ENCODE data around the gene SLC16A10.
"Not testable (repeated sequence)": the region's sequence is repeated elsewhere in the genome, so short reads cannot be mapped to it uniquely, and the experiment has no call there.

Gene SLC16A10

GRCh38 chr6:111220383-111221031 lies 133.2 kb downstream of the SLC16A10 start:
- DNase-seq (ENCODE audit: low spot score): no peak

- DNase-seq (ENCODE audit: low spot score): no peak
Observed at GRCh38 chr6:111221804-111222203, 134.5 kb downstream of the SLC16A10 start.

- DNase-seq (ENCODE audit: low spot score): no peak
Observed at GRCh38 chr6:111222341-111222740, 135.0 kb downstream of the SLC16A10 start.

GRCh38 chr6:111228094-111228493 lies 140.8 kb downstream of the SLC16A10 start:
- no peak for DNase-seq (ENCODE audit: low spot score)

- DNase-seq (ENCODE audit: low spot score): no peak
Observed at GRCh38 chr6:111230351-111231089, 143.2 kb downstream of the SLC16A10 start.

- no peak for DNase-seq (ENCODE audit: low spot score)
Observed at GRCh38 chr6:111231090-111231459, 143.8 kb downstream of the SLC16A10 start.

- DNase-seq (ENCODE audit: low spot score): no peak
Observed at GRCh38 chr6:111237852-111238251, 150.5 kb downstream of the SLC16A10 start.

GRCh38 chr6:111238464-111239119 lies 151.3 kb downstream of the SLC16A10 start:
- no peak for DNase-seq (ENCODE audit: low spot score)

- DNase-seq (ENCODE audit: low spot score): no peak
Observed at GRCh38 chr6:111239461-111239860, 152.2 kb downstream of the SLC16A10 start.

GRCh38 chr6:111242452-111242851 lies 155.1 kb downstream of the SLC16A10 start:
- no peak for DNase-seq (ENCODE audit: low spot score)

GRCh38 chr6:111243095-111243494 lies 155.8 kb downstream of the SLC16A10 start:
- DNase-seq (ENCODE audit: low spot score): no peak

GRCh38 chr6:111248789-111249188 lies 161.5 kb downstream of the SLC16A10 start:
- DNase-seq (ENCODE audit: low spot score): no peak

- DNase-seq (ENCODE audit: low spot score): no peak
Observed at GRCh38 chr6:111250791-111251354, 163.6 kb downstream of the SLC16A10 start.

- DNase-seq (ENCODE audit: low spot score): no peak
Observed at GRCh38 chr6:111252726-111253125, 165.4 kb downstream of the SLC16A10 start.

- no peak for DNase-seq (ENCODE audit: low spot score)
Observed at GRCh38 chr6:111254004-111254778, 166.9 kb downstream of the SLC16A10 start.

- DNase-seq (ENCODE audit: low spot score): no peak
Observed at GRCh38 chr6:111254779-111255166, 167.5 kb downstream of the SLC16A10 start.

- DNase-seq (ENCODE audit: low spot score): not testable (repeated sequence)
Observed at GRCh38 chr6:111255838-111256237, 168.5 kb downstream of the SLC16A10 start.

- DNase-seq (ENCODE audit: low spot score): no peak
Observed at GRCh38 chr6:111256646-111257045, 169.3 kb downstream of the SLC16A10 start.

- DNase-seq (ENCODE audit: low spot score): no peak
Observed at GRCh38 chr6:111258010-111258409, 170.7 kb downstream of the SLC16A10 start.

- no peak for DNase-seq (ENCODE audit: low spot score)
Observed at GRCh38 chr6:111258615-111259088, 171.3 kb downstream of the SLC16A10 start.

GRCh38 chr6:111259089-111259831 lies 172.0 kb downstream of the SLC16A10 start:
- peak; percentile 98 for DNase-seq (ENCODE audit: low spot score)

All from globus pallidus (tissue), 1 donor.